HEK293 (cell line): Measurements from ENCODE around the gene PDE3B.
"Not testable (repeated sequence)": the region's sequence is repeated elsewhere in the genome, so short reads cannot be mapped to it uniquely, and the experiment has no call there.

Source experiments
- CTCF ChIA-PET: fragments of 350-600 bp; formaldehyde crosslinking; extraction: SDS; loops from one replicate; lab custom pipeline; 2021; ENCODE audit warnings: antibody characterized with exemption; lab: Yijun Ruan, JAX
- POLR2A ChIA-PET: fragments of 300-600 bp; formaldehyde crosslinking; extraction: SDS; loops from one replicate; lab custom pipeline; 2020; ENCODE audit warnings: antibody characterized with exemption, inconsistent platforms; lab: Yijun Ruan, JAX
- H3K27ac ChIP-seq: fragments of 200-500 bp; sonication (Bioruptor generic); 2 replicates; pipeline ENCODE4 v1.5.1; 2014; ENCODE audit warnings: low read depth, low read length, control low read depth, inconsistent platforms; ENCODE audit errors: extremely low read depth
- H3K36me3 ChIP-seq, 2 experiments: fragments of 200-500 bp in 1 of 2; sonication (Bioruptor generic) in 1 of 2; 1 replicate in 1 of 2; 2 replicates in 1 of 2; pipeline ENCODE4 v1.5.1; 2014 to 2017; ENCODE audit warnings: inconsistent platforms in 2 of 2, low read length in 2 of 2; ENCODE audit not compliant: control insufficient read depth in 2 of 2, insufficient read depth in 1 of 2
- H3K4me1 ChIP-seq: fragments of 200-500 bp; sonication (Bioruptor generic); 2 replicates; pipeline ENCODE4 v1.5.1; 2014; ENCODE audit warnings: mild to moderate bottlenecking, low read length, inconsistent platforms; ENCODE audit not compliant: control insufficient read depth, insufficient read depth
- H3K4me3 ChIP-seq: 2 replicates; pipeline ENCODE4 v1.5.1; 2011; ENCODE audit warnings: low read depth, mild to moderate bottlenecking, control low read depth, low read length, moderate library complexity
- H3K9me3 ChIP-seq: fragments of 200-500 bp; sonication (Bioruptor generic); 2 replicates; pipeline ENCODE4 v1.5.1; 2014; ENCODE audit warnings: low read depth, low read length, inconsistent platforms; ENCODE audit not compliant: control insufficient read depth, insufficient read depth
- GLIS2 ChIP-seq: fragments of 450-650 bp; formaldehyde crosslinking; IDR thresholded peaks from 2 replicates; pipeline ENCODE4 v1.5.1; 2016; ENCODE audit warnings: missing biosample characterization, missing genetic modification characterization
- HOXD13 ChIP-seq: sonication (generic); formaldehyde crosslinking; IDR thresholded peaks from 2 replicates; pipeline ENCODE4 v1.8.0; 2022; ENCODE audit warnings: missing genetic modification reagents, borderline replicate concordance
- IKZF3 ChIP-seq: fragments of 450-650 bp; IDR thresholded peaks from 2 replicates; pipeline ENCODE4 v1.5.0; 2018; ENCODE audit warnings: missing biosample characterization, mild to moderate bottlenecking, missing genetic modification characterization, moderate library complexity
- KLF9 ChIP-seq: fragments of 450-650 bp; formaldehyde crosslinking; IDR thresholded peaks from 2 replicates; pipeline ENCODE4 v1.5.1; 2016; ENCODE audit warnings: missing biosample characterization, missing genetic modification characterization, low read depth
- MZF1 ChIP-seq: fragments of 450-650 bp; formaldehyde crosslinking; IDR thresholded peaks from 2 replicates; pipeline ENCODE4 v1.5.1; 2017; ENCODE audit warnings: missing biosample characterization, missing genetic modification characterization, borderline replicate concordance
- SALL2 ChIP-seq: fragments of 450-650 bp; formaldehyde crosslinking; IDR thresholded peaks from 2 replicates; pipeline ENCODE4 v1.5.0; 2017; ENCODE audit warnings: missing biosample characterization, mild to moderate bottlenecking, missing genetic modification characterization, borderline replicate concordance
- ZBTB1 ChIP-seq: fragments of 450-650 bp; formaldehyde crosslinking; IDR thresholded peaks from 2 replicates; pipeline ENCODE4 v1.5.1; 2016; ENCODE audit warnings: missing biosample characterization, missing genetic modification characterization
- ZBTB11 ChIP-seq: fragments of 450-650 bp; formaldehyde crosslinking; conservative IDR thresholded peaks from 2 replicates; pipeline ENCODE4 v1.5.1; 2016; ENCODE audit warnings: low read depth, missing biosample characterization, missing genetic modification characterization
- ZFHX2 ChIP-seq: fragments of 450-650 bp; formaldehyde crosslinking; conservative IDR thresholded peaks from 2 replicates; pipeline ENCODE4 v1.5.1; 2016; ENCODE audit warnings: missing biosample characterization, missing genetic modification characterization
- ZFP3 ChIP-seq: fragments of 450-650 bp; formaldehyde crosslinking; IDR thresholded peaks from 2 replicates; pipeline ENCODE4 v1.5.1; 2016; ENCODE audit warnings: low read depth, missing biosample characterization, missing genetic modification characterization
- ZNF10 ChIP-seq: fragments of 450-650 bp; formaldehyde crosslinking; IDR thresholded peaks from 2 replicates; pipeline ENCODE4 v1.5.1; 2017; ENCODE audit warnings: missing biosample characterization, missing genetic modification characterization
- ZNF18 ChIP-seq: fragments of 450-650 bp; formaldehyde crosslinking; IDR thresholded peaks from 2 replicates; pipeline ENCODE4 v1.5.1; 2016; ENCODE audit warnings: missing biosample characterization, missing genetic modification characterization
- ZNF184 ChIP-seq: fragments of 450-650 bp; IDR thresholded peaks from 2 replicates; pipeline ENCODE4 v1.5.1; 2018; ENCODE audit warnings: missing biosample characterization, mild to moderate bottlenecking, missing genetic modification characterization
- ZNF521 ChIP-seq: fragments of 450-650 bp; formaldehyde crosslinking; IDR thresholded peaks from 2 replicates; pipeline ENCODE4 v1.5.1; 2017; ENCODE audit warnings: missing biosample characterization, mild to moderate bottlenecking, missing genetic modification characterization
- ZNF600 ChIP-seq: fragments of 450-650 bp; formaldehyde crosslinking; IDR thresholded peaks from 2 replicates; pipeline ENCODE4 v1.5.1; 2016; ENCODE audit warnings: missing biosample characterization, missing genetic modification characterization
- ZNF623 ChIP-seq: fragments of 450-650 bp; formaldehyde crosslinking; IDR thresholded peaks from 2 replicates; pipeline ENCODE4 v1.5.1; 2016; ENCODE audit warnings: missing biosample characterization, missing genetic modification characterization
- ZNF677 ChIP-seq: fragments of 450-650 bp; IDR thresholded peaks from 2 replicates; pipeline ENCODE4 v1.5.0; 2018; ENCODE audit warnings: missing biosample characterization, mild to moderate bottlenecking, missing genetic modification characterization, moderate library complexity
- ZNF704 ChIP-seq: fragments of 450-650 bp; formaldehyde crosslinking; IDR thresholded peaks from 2 replicates; pipeline ENCODE4 v1.5.1; 2016; ENCODE audit warnings: missing biosample characterization, missing genetic modification characterization
- ZNF76 ChIP-seq: fragments of 450-650 bp; formaldehyde crosslinking; IDR thresholded peaks from 2 replicates; pipeline ENCODE4; 2016; ENCODE audit warnings: low read depth, missing biosample characterization, missing genetic modification characterization, borderline replicate concordance
- ZSCAN23 ChIP-seq: fragments of 450-650 bp; formaldehyde crosslinking; IDR thresholded peaks from 2 replicates; pipeline ENCODE4 v1.5.1; 2016; ENCODE audit warnings: missing biosample characterization, missing genetic modification characterization
- ZSCAN30 ChIP-seq: fragments of 450-650 bp; IDR thresholded peaks from 2 replicates; pipeline ENCODE4 v1.5.1; 2018; ENCODE audit warnings: missing biosample characterization, mild to moderate bottlenecking, missing genetic modification characterization, moderate library complexity
- ZSCAN5A ChIP-seq: fragments of 450-650 bp; formaldehyde crosslinking; IDR thresholded peaks from 2 replicates; pipeline ENCODE4 v1.5.1; 2016; ENCODE audit warnings: missing biosample characterization, missing genetic modification characterization

Gene PDE3B

GRCh38 chr11:14633506-14634224 is 9.9 kb upstream of the PDE3B start:
- H3K4me3 ChIP-seq, H3K36me3 ChIP-seq, H3K27ac ChIP-seq, CTCF ChIA-PET, H3K9me3 ChIP-seq, POLR2A ChIA-PET, H3K4me1 ChIP-seq: not testable (repeated sequence)

GRCh38 chr11:14634813-14635212 is 8.8 kb upstream of the PDE3B start:
- Histone ChIP-seq H3K36me3 (no peaks in the 10 kb centered on the region), H3K9me3 (no peaks in the 10 kb centered on the region), H3K4me3 (no peak overlapping the region), H3K4me1 (no peaks in the 10 kb centered on the region), H3K27ac (no peak overlapping the region)
- POLR2A ChIA-PET = no interaction called here
- CTCF ChIA-PET = interaction anchor here (0.7 to 1.2 kb wide), 2 partner anchors 12 to 258 kb away, joined by 3 read pairs; no protein-coding TSS in a partner anchor
- TF ChIP-seq GLIS2 (tag by site-specific recombination) = no peak
- TF ChIP-seq ZNF521 (tag by site-specific recombination) = no peak
- no peak for TF ChIP-seq ZNF704
- TF ChIP-seq ZBTB1 (tag by site-specific recombination) = no peak
- TF ChIP-seq ZFHX2 = no peak
- no peak for TF ChIP-seq ZBTB11 (tag by site-specific recombination)
- TF ChIP-seq ZNF623 (tag by site-specific recombination) = no peak
- no peak for TF ChIP-seq HOXD13 (CRISPR knock-in tag)
- TF ChIP-seq MZF1 (tag by site-specific recombination) = no peak
- no peak for TF ChIP-seq ZNF76 (tag by site-specific recombination)
- no peak for TF ChIP-seq ZSCAN30 (tag by site-specific recombination)
- no peak for TF ChIP-seq ZSCAN23 (tag by site-specific recombination)
- no peak for TF ChIP-seq ZNF600 (tag by site-specific recombination)
- no peak for TF ChIP-seq ZSCAN5A

- CTCF ChIA-PET = interaction anchor here (0.5 to 1.2 kb wide), 3 partner anchors 13 to 257 kb away, joined by 3 read pairs; no protein-coding TSS in a partner anchor
- POLR2A ChIA-PET = no interaction called here
- H3K9me3 ChIP-seq = no peaks in the 10 kb centered on the region
- H3K4me3 ChIP-seq = no peak overlapping the region
- H3K27ac ChIP-seq = no peak overlapping the region
- H3K4me1 ChIP-seq = no peaks in the 10 kb centered on the region
- H3K36me3 ChIP-seq = no peaks in the 10 kb centered on the region
- TF ChIP-seq ZFP3 (tag by site-specific recombination) (no peak), KLF9 (tag by site-specific recombination) (no peak), ZNF10 (no peak), ZNF184 (tag by site-specific recombination) (no peak), IKZF3 (tag by site-specific recombination) (no peak), SALL2 (tag by site-specific recombination) (no peak), ZNF18 (tag by site-specific recombination) (no peak), ZNF677 (tag by site-specific recombination) (no peak)
Measured at GRCh38 chr11:14635546-14635945, 8.1 kb upstream of the PDE3B start.
